Uterus (tissue), 2 donors: ENCODE results near the gene ARPP19.

Experiments
- POLR2A ChIP-seq, 2 donors: fragments of 450-650 bp; IDR thresholded peaks; one replicate each; pipeline ENCODE4 v1.6.1; 2016; ENCODE audit warnings: antibody characterized with exemption in 2 of 2, mild to moderate bottlenecking in 1 of 2, moderate library complexity in 1 of 2
- TF ChIP-seq, protein P1 (sequence below), 4 experiments: fragments of 200-600 bp in 2 of 4; fragments of 450-650 bp in 2 of 4; sonication (generic) in 2 of 4; IDR thresholded peaks; one replicate each; pipeline ENCODE4 v1.5.1; 2016 to 2019; ENCODE audit warnings: antibody characterized with exemption in 4 of 4, mild to moderate bottlenecking in 2 of 4, moderate library complexity in 1 of 4

DNA sequence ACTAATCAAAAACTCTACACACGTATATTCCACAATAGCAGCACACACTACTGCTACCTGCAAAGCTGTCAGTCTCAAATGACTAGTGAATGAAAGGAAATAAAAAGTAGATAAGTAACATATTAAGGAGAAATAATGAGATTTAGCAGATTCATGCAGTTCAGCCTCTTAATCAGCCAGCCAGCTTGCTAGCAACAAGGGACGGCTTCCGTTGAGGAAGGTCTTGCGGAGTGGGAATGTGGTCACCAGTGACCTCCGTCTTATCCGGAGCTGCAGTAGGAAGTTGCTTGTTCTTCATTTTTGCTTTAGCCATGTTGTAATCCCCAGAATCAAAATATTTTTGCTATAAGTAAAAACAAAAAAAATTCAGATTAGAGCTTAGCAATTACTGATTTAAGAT, 17.1 kb downstream of the ARPP19 start:
- TF ChIP-seq, protein P1, sequence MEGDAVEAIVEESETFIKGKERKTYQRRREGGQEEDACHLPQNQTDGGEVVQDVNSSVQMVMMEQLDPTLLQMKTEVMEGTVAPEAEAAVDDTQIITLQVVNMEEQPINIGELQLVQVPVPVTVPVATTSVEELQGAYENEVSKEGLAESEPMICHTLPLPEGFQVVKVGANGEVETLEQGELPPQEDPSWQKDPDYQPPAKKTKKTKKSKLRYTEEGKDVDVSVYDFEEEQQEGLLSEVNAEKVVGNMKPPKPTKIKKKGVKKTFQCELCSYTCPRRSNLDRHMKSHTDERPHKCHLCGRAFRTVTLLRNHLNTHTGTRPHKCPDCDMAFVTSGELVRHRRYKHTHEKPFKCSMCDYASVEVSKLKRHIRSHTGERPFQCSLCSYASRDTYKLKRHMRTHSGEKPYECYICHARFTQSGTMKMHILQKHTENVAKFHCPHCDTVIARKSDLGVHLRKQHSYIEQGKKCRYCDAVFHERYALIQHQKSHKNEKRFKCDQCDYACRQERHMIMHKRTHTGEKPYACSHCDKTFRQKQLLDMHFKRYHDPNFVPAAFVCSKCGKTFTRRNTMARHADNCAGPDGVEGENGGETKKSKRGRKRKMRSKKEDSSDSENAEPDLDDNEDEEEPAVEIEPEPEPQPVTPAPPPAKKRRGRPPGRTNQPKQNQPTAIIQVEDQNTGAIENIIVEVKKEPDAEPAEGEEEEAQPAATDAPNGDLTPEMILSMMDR (IDR thresholded peaks at IDR 0.05) = no peak
- no peak for TF ChIP-seq POLR2A (IDR thresholded peaks at IDR 0.05)
